Muscle of leg (tissue), 16 donors: ENCODE measurements around the gene ENG. TPM values are rescaled to one million over a fixed set of nuclear protein-coding genes. Genes with fewer than 3 reads are reported as not detected.
A peak's percentile ranks its signal among the peaks of the same experiment; 100 is the strongest.

Experiments used
- DNase-seq: peaks from one replicate; pipeline ENCODE4 v3.0.0; 2013
- H3K27ac ChIP-seq: one replicate; pipeline ENCODE4 v1.5.1; 2013; ENCODE audit warnings: mild to moderate bottlenecking, low read length, control low read depth
- H3K27me3 ChIP-seq: one replicate; pipeline ENCODE4 v1.6.1; 2013; ENCODE audit warnings: low read length; ENCODE audit not compliant: control insufficient read depth, insufficient read depth
- H3K36me3 ChIP-seq: one replicate; pipeline ENCODE4 v1.6.1; 2013; ENCODE audit warnings: low read length; ENCODE audit not compliant: control insufficient read depth, insufficient read depth
- H3K4me1 ChIP-seq: one replicate; pipeline ENCODE4 v1.6.1; 2013; ENCODE audit warnings: low read length; ENCODE audit not compliant: control insufficient read depth, insufficient read depth
- H3K4me3 ChIP-seq: one replicate; pipeline ENCODE4 v1.5.1; 2013; ENCODE audit warnings: low read length, control low read depth
- H3K9me3 ChIP-seq: replicated peaks from 2 replicates; pipeline ENCODE4 v1.6.1; 2013; ENCODE audit warnings: low read depth, low read length; ENCODE audit not compliant: control insufficient read depth
- WGBS: methylation state at CpG from one replicate; pipeline ENCODE4 v1.1.5; 2013; ENCODE audit warnings: missing lambda C conversion rate; ENCODE audit not compliant: insufficient coverage; 5-methylcytosine and 5-hydroxymethylcytosine counted together
- long read RNA-seq, 11 donors: transcript quantifications; one replicate each; lab custom pipeline, GENCODE V29; 2026
- polyA plus RNA-seq, 8 donors: library from polyadenylated mRNA; unstranded; fragments of 120-200 nt; gene quantifications; one replicate each; pipeline versions ENCODE4 v1.2.1 to v1.2.3, GENCODE V29; 2013; ENCODE audit warnings: inconsistent platforms in 1 of 8, low replicate concordance in 1 of 8; ENCODE audit not compliant: insufficient read length in 8 of 8, insufficient read depth in 1 of 8
- total RNA-seq: library from RNA; stranded (reverse); fragments of 120-200 nt; gene quantifications from one replicate; pipeline ENCODE4 v1.2.4, GENCODE V29; 2013

The ENG gene
- total RNA-seq (9.3 TPM), polyA plus RNA-seq (10 to 100 TPM; 53.3 to 77.3 (median 61.4) TPM)
- long read RNA-seq, donor 1, transcript ENG-202 (15 exons, 3,048 nt): major isoform, 8 of 29 reads
- long read RNA-seq, donor 1, partial matches to known transcripts: 20 of 29 reads
- long read RNA-seq, donor 1, other reads (novel, unspliced or antisense): 0 of 29 reads
- long read RNA-seq, donor 2, partial matches to known transcripts: 0 of 2 reads
- long read RNA-seq, donor 2, other reads (novel, unspliced or antisense): 0 of 2 reads
- long read RNA-seq, donor 3, transcript ENG-202 (15 exons, 3,048 nt): major isoform, 12 of 12 reads
- long read RNA-seq, donor 3, partial matches to known transcripts: 0 of 12 reads
- long read RNA-seq, donor 3, other reads (novel, unspliced or antisense): 0 of 12 reads
- long read RNA-seq, donor 4, partial matches to known transcripts: 9 of 12 reads
- long read RNA-seq, donor 4, other reads (novel, unspliced or antisense): 0 of 12 reads
- long read RNA-seq, donor 5, transcript ENG-202 (15 exons, 3,048 nt): major isoform, 15 of 32 reads
- long read RNA-seq, donor 5, partial matches to known transcripts: 16 of 32 reads
- long read RNA-seq, donor 5, other reads (novel, unspliced or antisense): 0 of 32 reads
- long read RNA-seq, donor 6, transcript ENG-202 (15 exons, 3,048 nt): major isoform, 5 of 5 reads
- long read RNA-seq, donor 6, partial matches to known transcripts: 0 of 5 reads
- long read RNA-seq, donor 6, other reads (novel, unspliced or antisense): 0 of 5 reads
- long read RNA-seq, donor 7, transcript ENG-202 (15 exons, 3,048 nt): major isoform, 11 of 16 reads
- long read RNA-seq, donor 7, partial matches to known transcripts: 5 of 16 reads
- long read RNA-seq, donor 7, other reads (novel, unspliced or antisense): 0 of 16 reads
- long read RNA-seq, donor 8, partial matches to known transcripts: 5 of 8 reads
- long read RNA-seq, donor 8, other reads (novel, unspliced or antisense): 0 of 8 reads
- long read RNA-seq, donor 9, transcript ENG-202 (15 exons, 3,048 nt): major isoform, 9 of 31 reads
- long read RNA-seq, donor 9, partial matches to known transcripts: 22 of 31 reads
- long read RNA-seq, donor 9, other reads (novel, unspliced or antisense): 0 of 31 reads
- long read RNA-seq, donor 10, transcript ENG-202 (15 exons, 3,048 nt): major isoform, 11 of 48 reads
- long read RNA-seq, donor 10, partial matches to known transcripts: 37 of 48 reads
- long read RNA-seq, donor 10, other reads (novel, unspliced or antisense): 0 of 48 reads
- long read RNA-seq, donor 11, transcript ENG-202 (15 exons, 3,048 nt): major isoform, 12 of 17 reads
- long read RNA-seq, donor 11, partial matches to known transcripts: 5 of 17 reads
- long read RNA-seq, donor 11, other reads (novel, unspliced or antisense): 0 of 17 reads

DNA sequence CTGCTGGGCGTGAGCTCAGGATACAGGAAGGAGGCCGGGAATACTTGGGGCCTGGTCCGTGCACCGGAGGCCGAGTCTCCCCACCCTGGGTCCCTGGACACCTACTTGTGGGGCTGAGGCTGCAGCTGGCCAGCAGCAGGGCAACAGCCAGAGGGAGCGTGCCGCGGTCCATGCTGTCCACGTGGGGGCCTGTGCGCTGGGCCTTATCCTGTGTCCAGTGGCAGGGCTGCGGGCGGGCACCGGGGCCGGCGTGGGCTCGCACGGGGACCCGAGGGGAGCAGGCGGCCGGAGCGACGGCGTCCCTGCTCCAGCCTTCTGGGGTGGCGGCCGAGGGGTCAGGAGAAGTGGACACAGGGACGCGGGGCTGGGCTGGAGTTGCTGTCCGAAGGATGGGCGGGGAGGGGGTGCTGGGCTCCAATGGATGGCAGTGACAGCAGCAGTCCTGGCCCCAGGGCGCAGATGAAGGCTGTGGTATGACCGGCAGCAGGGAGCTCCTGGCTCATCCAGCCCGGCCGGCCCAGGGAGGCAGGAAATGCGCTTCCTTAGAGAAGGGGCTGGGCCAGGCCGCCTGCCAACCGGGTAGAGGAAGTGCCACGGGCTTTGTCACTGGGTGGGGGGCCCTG is at the start of gene ENG:
Gene ENG, minus strand, starts transcription at position 475 of the 623 bp plus-strand sequence. Its CDS starts 303 bp downstream, at position 172.
- WGBS: 4% methylated on average over 28 of the region's 37 CpGs
- H3K4me1 ChIP-seq: peaks cover 55% of the 10 kb centered on the region
- peaks cover 8% of the 10 kb centered on the region for H3K36me3 ChIP-seq

GRCh38 chr9:127903557-127904475 is 49.4 kb upstream of the ENG start:
- 35% methylated on average over 12 of the region's 17 CpGs for WGBS
- Histone ChIP-seq H3K9me3 (no peaks in the 10 kb centered on the region), H3K36me3 (peaks cover 8% of the 10 kb centered on the region), H3K27me3 (no peaks in the 10 kb centered on the region), H3K4me1 (peaks cover 50% of the 10 kb centered on the region), H3K4me3 (no peak overlapping the region), H3K27ac (peak overlapping the region; percentile 65)
- peak; percentile 72 for DNase-seq

More for the DNA sequence above, at the start of gene ENG:
- Histone ChIP-seq H3K27me3 (no peaks in the 10 kb centered on the region), H3K27ac (peak within 1 kb of the TSS; percentile 71), H3K9me3 (peaks cover 4% of the 10 kb centered on the region), H3K4me3 (peak within 1 kb of the TSS; percentile 62)
- DNase-seq: peak; percentile 86

DNA sequence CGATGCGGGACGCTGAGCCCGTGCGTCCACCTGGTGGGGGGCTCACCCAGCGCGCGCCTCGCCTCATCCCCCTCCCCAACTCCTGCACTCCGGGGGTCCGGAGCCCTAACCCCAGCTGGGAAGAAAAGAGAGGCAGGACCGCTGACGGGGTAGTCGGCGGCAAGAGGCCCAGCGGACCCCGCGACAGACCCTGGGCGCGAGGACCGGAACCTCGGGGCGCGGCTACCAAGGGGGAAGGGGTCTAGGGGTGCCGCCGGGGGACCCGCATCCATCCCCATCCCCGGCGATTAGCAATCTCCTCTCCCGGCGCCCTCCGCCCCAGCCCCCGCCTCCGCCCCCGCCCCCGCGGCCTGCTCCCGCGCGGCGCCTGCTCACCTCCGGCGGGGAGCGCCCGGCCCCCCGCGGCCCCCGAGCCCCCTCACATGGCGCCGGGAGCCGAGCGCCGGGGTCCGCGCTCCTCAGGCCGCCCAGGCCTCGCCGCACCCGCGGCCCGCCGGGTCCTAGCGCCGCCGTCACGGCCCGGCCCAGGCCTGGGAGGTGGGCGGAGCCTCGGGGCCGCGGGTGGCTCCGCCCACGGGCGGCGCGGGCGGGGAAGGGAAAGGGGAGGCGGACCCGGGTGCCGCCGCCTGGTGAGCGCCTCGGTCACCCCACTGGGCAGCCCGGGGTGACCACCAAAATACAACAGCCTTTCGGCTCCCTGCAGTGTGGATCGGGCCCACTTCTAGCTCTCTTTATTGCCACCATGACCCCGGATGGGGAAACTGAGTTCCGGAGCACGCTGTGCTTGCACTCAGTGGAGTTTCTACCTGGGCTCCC is 44.9 kb upstream of the ENG start, which contains the start of gene ST6GALNAC6:
Gene ST6GALNAC6, minus strand, starts transcription at position 476 of the 816 bp plus-strand sequence. CDS start 1,622 bp downstream, outside the sequence.
- DNase-seq: peak; percentile 92
- Histone ChIP-seq H3K27me3 (no peaks in the 10 kb centered on the region), H3K9me3 (peaks cover 3% of the 10 kb centered on the region), H3K36me3 (peaks cover 20% of the 10 kb centered on the region), H3K27ac (peak within 1 kb of the TSS; percentile 96), H3K4me1 (peaks cover 48% of the 10 kb centered on the region), H3K4me3 (peak within 1 kb of the TSS; percentile 98)
- under 1% methylated on average over 59 of the region's 89 CpGs for WGBS

DNA sequence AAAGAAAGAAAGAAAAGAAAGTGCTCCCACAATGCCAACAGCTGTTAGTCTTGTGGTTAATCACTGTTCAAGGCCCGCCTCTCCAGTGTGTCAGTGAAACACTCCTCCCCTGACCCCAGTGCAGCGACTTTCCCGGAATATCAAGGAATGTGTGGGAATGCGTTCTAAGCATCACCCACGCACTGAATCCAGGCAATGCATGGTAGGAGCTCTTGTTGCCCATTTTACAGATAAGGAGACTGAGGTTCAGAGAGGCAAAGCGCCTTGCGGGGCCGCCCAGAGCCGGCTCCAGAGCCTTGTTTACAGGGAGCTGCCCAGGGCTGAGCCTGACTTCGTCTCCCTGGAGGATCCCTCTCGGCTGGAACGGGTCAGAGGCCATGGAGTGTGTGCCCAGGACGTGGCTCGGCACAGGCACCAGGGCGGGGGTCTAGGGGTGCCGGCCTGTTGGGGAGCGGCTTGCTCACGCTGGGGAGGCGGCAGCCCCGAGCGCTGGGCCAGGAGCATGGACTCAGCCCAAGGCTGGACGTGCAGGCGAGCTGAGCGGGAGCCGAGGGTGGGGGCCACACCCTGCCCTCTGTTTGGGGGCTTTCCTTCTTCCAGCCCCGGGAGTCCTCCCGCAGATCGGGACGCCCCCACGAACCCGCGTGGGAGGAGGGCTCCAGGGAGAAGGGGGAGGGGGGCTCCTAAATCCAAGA is 44.1 kb upstream of the ENG start:
- H3K27me3 ChIP-seq: no peaks in the 10 kb centered on the region
- peak overlapping the region; percentile 98 for H3K4me3 ChIP-seq
- peaks cover 7% of the 10 kb centered on the region for H3K9me3 ChIP-seq
- WGBS: 7% methylated on average over 25 of the region's 32 CpGs
- H3K27ac ChIP-seq: peak overlapping the region; percentile 96
- peaks cover 40% of the 10 kb centered on the region for H3K4me1 ChIP-seq
- H3K36me3 ChIP-seq: peaks cover 28% of the 10 kb centered on the region
- DNase-seq: peak; percentile 85

GRCh38 chr9:127897193-127897692 is 42.8 kb upstream of the ENG start:
- peak overlapping the region; percentile 19 for H3K4me3 ChIP-seq
- peak overlapping the region; percentile 96 for H3K27ac ChIP-seq
- no peaks in the 10 kb centered on the region for H3K27me3 ChIP-seq
- H3K4me1 ChIP-seq: peaks cover 35% of the 10 kb centered on the region
- peak; percentile 87 for DNase-seq
- peaks cover 40% of the 10 kb centered on the region for H3K36me3 ChIP-seq
- H3K9me3 ChIP-seq: peaks cover 14% of the 10 kb centered on the region
- WGBS: 6% methylated on average over 12 of the region's 19 CpGs

- Histone ChIP-seq H3K9me3 (peaks cover 14% of the 10 kb centered on the region), H3K36me3 (peaks cover 43% of the 10 kb centered on the region), H3K27me3 (no peaks in the 10 kb centered on the region), H3K4me3 (peak overlapping the region; percentile 15), H3K27ac (peak overlapping the region; percentile 82), H3K4me1 (peaks cover 35% of the 10 kb centered on the region)
- 67% methylated on average over 8 of the region's 16 CpGs for WGBS
- no peak for DNase-seq
Measured at GRCh38 chr9:127896395-127897192, 42.1 kb upstream of the ENG start.

GRCh38 chr9:127895811-127896210 is 41.4 kb upstream of the ENG start:
- Histone ChIP-seq H3K4me3 (no peak overlapping the region), H3K4me1 (peaks cover 35% of the 10 kb centered on the region), H3K27me3 (no peaks in the 10 kb centered on the region), H3K9me3 (peaks cover 14% of the 10 kb centered on the region), H3K36me3 (peaks cover 47% of the 10 kb centered on the region), H3K27ac (no peak overlapping the region)
- DNase-seq: no peak
- WGBS: 94% methylated on average over 5 of the region's 8 CpGs
